RWPE2 (cell line): Measurements from ENCODE around the gene PRKAR1A.

ENCODE experiments used
- ATAC-seq: fragments of 200-7000 bp; cut with Tn5 transposase; 3 replicates; pipeline ENCODE4 v1.9.1; 2021; ENCODE audit warnings: low read depth
- DNase-seq: peaks from one replicate; pipeline ENCODE4 v3.0.0-alpha.2; 2020; ENCODE audit warnings: low spot score
- H3K27ac ChIP-seq: fragments of 450-650 bp; 2 replicates; pipeline ENCODE4 v1.5.1; 2017; ENCODE audit warnings: mild to moderate bottlenecking; ENCODE audit not compliant: poor library complexity, severe bottlenecking
- H3K27me3 ChIP-seq: fragments of 250-450 bp; sonication (Bioruptor Pico); 2 replicates; pipeline ENCODE4 v1.5.1; 2021; ENCODE audit warnings: mild to moderate bottlenecking, moderate library complexity; ENCODE audit not compliant: insufficient read depth, poor library complexity, severe bottlenecking
- H3K36me3 ChIP-seq: fragments of 250-450 bp; sonication (Bioruptor Pico); 2 replicates; pipeline ENCODE4 v1.5.1; 2020; ENCODE audit warnings: low read depth, mild to moderate bottlenecking, moderate library complexity
- H3K4me1 ChIP-seq: fragments of 250-450 bp; sonication (Bioruptor Pico); 2 replicates; pipeline ENCODE4 v1.5.1; 2021; ENCODE audit warnings: mild to moderate bottlenecking, moderate library complexity; ENCODE audit not compliant: insufficient read depth, poor library complexity, severe bottlenecking
- H3K4me3 ChIP-seq: fragments of 250-450 bp; sonication (Bioruptor Pico); 2 replicates; pipeline ENCODE4 v1.5.1; 2021; ENCODE audit warnings: mild to moderate bottlenecking, moderate library complexity; ENCODE audit not compliant: severe bottlenecking
- H3K9me3 ChIP-seq: fragments of 250-450 bp; sonication (Bioruptor Pico); 2 replicates; pipeline ENCODE4 v1.5.1; 2021; ENCODE audit warnings: mild to moderate bottlenecking, moderate library complexity; ENCODE audit not compliant: severe bottlenecking
- CTCF ChIP-seq: fragments of 450-650 bp; IDR thresholded peaks from one replicate; pipeline ENCODE4 v1.5.1; 2017; ENCODE audit warnings: mild to moderate bottlenecking, moderate library complexity; ENCODE audit not compliant: poor library complexity, severe bottlenecking

Gene PRKAR1A

GRCh38 chr17:68591583-68591982, 79.4 kb downstream of the PRKAR1A start:
- Histone ChIP-seq H3K27me3 (peaks cover 8% of the 10 kb centered on the region), H3K9me3 (no peaks in the 10 kb centered on the region), H3K36me3 (no peaks in the 10 kb centered on the region), H3K27ac (no peak overlapping the region), H3K4me3 (no peak overlapping the region), H3K4me1 (no peaks in the 10 kb centered on the region)
- no peak for TF ChIP-seq CTCF
- ATAC-seq (no peak), DNase-seq (no peak)

DNA sequence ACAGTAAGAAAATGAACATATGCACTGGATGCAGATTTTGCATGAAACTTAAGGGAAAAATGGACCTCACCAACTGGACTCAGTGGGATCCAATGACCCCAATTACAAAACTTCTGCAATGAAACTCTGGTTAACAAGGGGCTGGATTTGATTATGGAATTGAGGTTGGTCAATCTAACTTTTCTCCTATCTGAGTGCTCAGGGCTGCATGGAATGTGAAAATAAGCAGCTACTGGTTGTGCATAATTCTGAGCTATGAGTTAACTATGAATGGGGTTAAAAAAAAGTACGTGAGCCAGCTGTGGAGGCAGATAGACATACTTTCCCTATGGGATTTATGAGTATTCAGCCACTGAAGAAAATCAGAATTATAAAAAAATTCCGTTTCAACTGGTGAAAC, 79.8 kb downstream of the PRKAR1A start:
- Histone ChIP-seq H3K27me3 (peaks cover 8% of the 10 kb centered on the region), H3K36me3 (no peaks in the 10 kb centered on the region), H3K9me3 (no peaks in the 10 kb centered on the region), H3K4me1 (no peaks in the 10 kb centered on the region), H3K4me3 (no peak overlapping the region), H3K27ac (no peak overlapping the region)
- ATAC-seq (no peak), DNase-seq (no peak)
- TF ChIP-seq CTCF, result no peak

DNA sequence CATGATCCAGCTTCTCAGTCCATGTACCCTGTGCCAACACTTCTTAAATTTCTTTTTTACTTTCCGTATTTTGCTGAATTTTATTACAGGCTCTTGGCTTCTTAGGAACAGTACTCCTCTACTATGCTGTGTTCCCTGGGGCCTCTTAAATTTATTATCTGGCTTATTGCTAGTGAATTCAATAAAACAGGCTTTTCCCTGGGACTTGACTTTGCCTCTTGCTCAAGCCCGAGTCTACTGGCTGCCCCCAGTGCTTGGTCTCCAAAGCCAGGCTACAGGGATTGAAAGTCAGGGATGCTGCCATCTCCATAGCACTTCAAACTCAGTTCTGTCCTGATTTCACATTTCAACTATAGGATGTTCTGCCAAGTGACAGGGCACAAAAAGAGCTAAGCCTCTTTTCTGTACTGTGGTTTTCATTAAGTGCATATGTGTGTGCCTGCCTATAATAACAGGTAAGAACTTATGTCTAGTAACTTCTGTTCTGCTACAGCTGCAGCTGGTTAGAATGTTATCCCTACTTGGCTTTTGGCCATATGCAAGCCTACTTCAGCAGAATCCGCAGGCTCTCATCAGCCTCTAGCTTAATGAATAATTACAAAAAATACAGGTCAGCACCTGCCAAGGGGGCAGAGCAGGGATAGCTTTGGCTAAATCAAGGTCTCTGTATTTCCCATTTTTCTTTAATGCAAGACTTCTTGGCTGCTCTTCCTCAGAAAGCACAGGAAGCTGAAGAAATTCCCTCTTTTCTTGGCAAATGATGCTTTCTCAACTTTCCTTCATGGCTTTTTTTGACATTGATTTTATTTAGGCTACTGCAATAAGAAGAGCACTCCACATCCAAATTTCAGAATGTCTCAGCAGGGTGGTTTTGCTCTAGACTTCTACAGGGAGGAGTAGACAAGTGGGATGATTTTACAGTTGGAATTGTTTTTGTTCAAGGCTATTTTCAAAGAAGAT, 80.7 kb downstream of the PRKAR1A start:
- ATAC-seq (no peak), DNase-seq (no peak)
- no peak for TF ChIP-seq CTCF
- no peaks in the 10 kb centered on the region for H3K4me1 ChIP-seq
- H3K27me3 ChIP-seq, result peaks cover 8% of the 10 kb centered on the region
- no peak overlapping the region for H3K27ac ChIP-seq
- H3K4me3 ChIP-seq, result no peak overlapping the region
- H3K9me3 ChIP-seq, result no peaks in the 10 kb centered on the region
- no peaks in the 10 kb centered on the region for H3K36me3 ChIP-seq

DNA sequence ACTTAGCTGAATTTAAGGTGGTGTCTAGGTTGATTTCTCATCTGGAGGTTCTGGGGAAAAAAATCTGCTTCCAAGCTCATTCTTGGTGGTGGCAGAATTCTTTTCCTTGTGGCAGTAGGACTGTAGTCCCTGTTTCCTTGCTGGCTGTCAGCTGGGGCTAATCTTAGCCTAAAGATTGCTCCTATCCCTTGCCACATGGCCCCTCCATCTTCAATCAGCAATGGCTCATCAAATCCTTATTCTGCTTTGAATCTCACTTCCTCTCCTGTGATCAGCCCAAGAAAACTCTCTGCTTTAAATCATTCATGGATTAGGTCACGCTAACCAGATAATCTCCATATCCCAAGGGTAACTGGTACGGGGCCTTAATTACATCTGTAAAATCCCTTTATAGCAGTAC, 82.3 kb downstream of the PRKAR1A start:
- no peak for TF ChIP-seq CTCF
- Histone ChIP-seq H3K9me3 (no peaks in the 10 kb centered on the region), H3K4me1 (no peaks in the 10 kb centered on the region), H3K36me3 (no peaks in the 10 kb centered on the region), H3K27me3 (peaks cover 23% of the 10 kb centered on the region), H3K27ac (no peak overlapping the region), H3K4me3 (no peak overlapping the region)
- ATAC-seq (no peak), DNase-seq (no peak)

DNA sequence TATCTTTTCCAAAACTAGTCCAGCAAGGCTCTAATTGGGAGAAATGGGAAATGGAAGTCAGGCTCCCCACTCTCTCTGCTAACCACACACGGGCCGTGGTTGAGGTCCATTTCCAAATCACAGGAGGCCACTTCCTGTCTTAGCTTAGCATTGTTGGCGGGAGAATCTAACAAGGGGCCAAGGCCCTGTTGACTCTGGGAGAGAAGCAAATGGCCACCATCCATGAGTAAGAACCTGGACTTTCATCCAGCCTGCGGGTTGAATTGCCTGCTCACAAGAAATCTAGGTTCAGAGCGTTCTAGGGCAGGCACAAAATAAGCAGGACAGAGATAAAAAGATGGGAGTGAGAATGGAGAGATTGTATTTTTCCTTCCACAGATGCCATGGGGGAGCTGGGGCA, 83.3 kb downstream of the PRKAR1A start:
- DNase-seq, result no peak
- Histone ChIP-seq H3K9me3 (no peaks in the 10 kb centered on the region), H3K36me3 (no peaks in the 10 kb centered on the region), H3K27me3 (peaks cover 33% of the 10 kb centered on the region), H3K4me3 (no peak overlapping the region), H3K4me1 (no peaks in the 10 kb centered on the region), H3K27ac (no peak overlapping the region)
- ATAC-seq, result no peak
- TF ChIP-seq CTCF, result no peak
